C4-2B (cell line): Measurements from ENCODE around the gene ENTPD8.

ENCODE experiments used
- H3K27ac ChIP-seq: fragments of 450-650 bp; 2 replicates; pipeline ENCODE4 v1.5.1; 2017
- CTCF ChIP-seq: fragments of 450-650 bp; conservative IDR thresholded peaks from 2 replicates; pipeline ENCODE4 v1.5.1; 2017; ENCODE audit warnings: mild to moderate bottlenecking
- ZFX ChIP-seq: fragments of 450-650 bp; IDR thresholded peaks from 2 replicates; pipeline ENCODE4 v1.6.1; 2017

Gene ENTPD8

GRCh38 chr9:137441289-137441934 is at the start of gene ENTPD8:
Gene ENTPD8 (minus strand): TSS chr9:137441357. CDS start chr9:137438285, 3,072 bp downstream.
- H3K27ac ChIP-seq = no peak within 1 kb of the TSS; the same call in 1 of the 2 replicates
- TF ChIP-seq ZFX = no peak
- TF ChIP-seq CTCF = no peak

GRCh38 chr9:137490532-137491186 is 49.5 kb upstream of the ENTPD8 start:
- H3K27ac ChIP-seq = no peak overlapping the region
- TF ChIP-seq CTCF (no peak), ZFX (no peak)

- TF ChIP-seq CTCF = no peak
- no peak for TF ChIP-seq ZFX
- H3K27ac ChIP-seq = no peak overlapping the region; the same call in 1 of the 2 replicates
Measured at GRCh38 chr9:137488906-137489305, 47.7 kb upstream of the ENTPD8 start.

- TF ChIP-seq ZFX (no peak), CTCF (no peak)
- H3K27ac ChIP-seq = peak overlapping the region; percentile 75
Measured at GRCh38 chr9:137488327-137488653, 47.1 kb upstream of the ENTPD8 start.

GRCh38 chr9:137487454-137488326 is 46.5 kb upstream of the ENTPD8 start:
- peak overlapping the region; percentile 75 for H3K27ac ChIP-seq
- TF ChIP-seq ZFX (no peak), CTCF (no peak)

GRCh38 chr9:137486545-137487453 is 45.6 kb upstream of the ENTPD8 start:
- peak overlapping the region; percentile 75 for H3K27ac ChIP-seq
- TF ChIP-seq CTCF (no peak), ZFX (no peak)
